ENCODE results near the gene NEO1.
A peak's percentile ranks its signal among the peaks of the same experiment; 100 is the strongest.

The NEO1 gene

GRCh38 chr15:73028831-73029451 is 23.3 kb upstream of the NEO1 start:
- DNase-seq = no peak

- peak in 2 of 3 experiments; percentile 35 to 40 for DNase-seq
Observed at GRCh38 chr15:73030122-73030679, 22.1 kb upstream of the NEO1 start.

- DNase-seq = no peak
Observed at GRCh38 chr15:73031648-73032047, 20.6 kb upstream of the NEO1 start.

- no peak for DNase-seq
Observed at GRCh38 chr15:73033611-73034010, 18.7 kb upstream of the NEO1 start.

GRCh38 chr15:73034221-73034620 is 18.0 kb upstream of the NEO1 start:
- DNase-seq = peak in 1 of 3 experiments; percentile 34

- DNase-seq = no peak
Observed at GRCh38 chr15:73035221-73035620, 17.0 kb upstream of the NEO1 start.

- DNase-seq = no peak
Observed at GRCh38 chr15:73038220-73038619, 14.0 kb upstream of the NEO1 start.

- DNase-seq = peak in 1 of 3 experiments; percentile 36
Observed at GRCh38 chr15:73046073-73046472, 6.2 kb upstream of the NEO1 start.

- DNase-seq = no peak
Observed at GRCh38 chr15:73047882-73048281, 4.4 kb upstream of the NEO1 start.

- no peak for DNase-seq
Observed at GRCh38 chr15:73048624-73049295, 3.5 kb upstream of the NEO1 start.

- DNase-seq = no peak
Observed at GRCh38 chr15:73049564-73050215, 2.6 kb upstream of the NEO1 start.

- peak in 1 of 3 experiments; percentile 72 for DNase-seq
Observed at GRCh38 chr15:73050561-73051295, 1.5 kb upstream of the NEO1 start.

- no peak for DNase-seq
Observed at GRCh38 chr15:73051391-73051806, 864 bp upstream of the NEO1 start.

- DNase-seq = peak; percentile 61 to 91 (median 83)
Observed at GRCh38 chr15:73052653-73053397, 562 bp downstream of the NEO1 start.

- no peak for DNase-seq
Observed at GRCh38 chr15:73053398-73053723, 1.1 kb downstream of the NEO1 start.

GRCh38 chr15:73054417-73054953 is 2.2 kb downstream of the NEO1 start:
- no peak for DNase-seq

GRCh38 chr15:73056460-73056859 is 4.2 kb downstream of the NEO1 start:
- no peak for DNase-seq

GRCh38 chr15:73058437-73058836 is 6.2 kb downstream of the NEO1 start:
- no peak for DNase-seq

GRCh38 chr15:73065114-73065513 is 12.9 kb downstream of the NEO1 start:
- DNase-seq = no peak

GRCh38 chr15:73069109-73069508 is 16.8 kb downstream of the NEO1 start:
- no peak for DNase-seq

GRCh38 chr15:73072894-73073293 is 20.6 kb downstream of the NEO1 start:
- no peak for DNase-seq

GRCh38 chr15:73074241-73074640 is 22.0 kb downstream of the NEO1 start:
- DNase-seq = no peak
